H1 (cell line): ENCODE measurements around the gene KCNJ9. TPM values are rescaled to one million over a fixed set of nuclear protein-coding genes. Genes with fewer than 3 reads are reported as not detected.
A peak's percentile ranks its signal among the peaks of the same experiment; 100 is the strongest.

ENCODE experiments used
- CTCF ChIA-PET: fragments of 300-600 bp; sonication (Branson Sonifier 250); formaldehyde crosslinking; loops from one replicate; lab custom pipeline; 2021; ENCODE audit not compliant: partially characterized antibody; lab: Charles Lee
- POLR2A ChIA-PET: fragments of 300-600 bp; sonication (Branson Sonifier 250); formaldehyde crosslinking; loops from one replicate; lab custom pipeline; 2021; ENCODE audit warnings: inconsistent platforms; ENCODE audit not compliant: partially characterized antibody; lab: Charles Lee
- DNase-seq, 2 experiments: peaks; one replicate each; pipeline versions ENCODE4 v3.0.0 to v3.0.0-alpha.2; 2010 to 2022; ENCODE audit warnings: low spot score in 2 of 2, low read depth in 1 of 2, mixed read lengths in 1 of 2
- FAIRE-seq: peaks from 2 replicates; lab custom pipeline; 2011; peaks lifted over from hg19 to GRCh38; lab: Jason Lieb, UNC
- H2AFZ ChIP-seq: 2 replicates; pipeline ENCODE4 v1.8.1; 2012; ENCODE audit warnings: low read length, inconsistent platforms
- H2AK5ac ChIP-seq: 2 replicates; pipeline ENCODE4 v1.6.1; 2013; ENCODE audit warnings: low read depth, low read length
- H2BK120ac ChIP-seq: replicated peaks from 2 replicates; pipeline ENCODE3; 2013; ENCODE audit warnings: low read depth, low read length, inconsistent platforms
- H2BK12ac ChIP-seq: 2 replicates; pipeline ENCODE4 v1.6.1; 2013; ENCODE audit warnings: low read depth, low read length
- H2BK15ac ChIP-seq: 2 replicates; pipeline ENCODE4 v1.6.1; 2013; ENCODE audit warnings: low read length
- H2BK20ac ChIP-seq: 2 replicates; pipeline ENCODE4 v1.6.1; 2013; ENCODE audit warnings: low read length
- H2BK5ac ChIP-seq: 2 replicates; pipeline ENCODE4 v1.6.1; 2013; ENCODE audit warnings: low read depth, low read length
- H3K14ac ChIP-seq: 2 replicates; pipeline ENCODE4 v1.6.1; 2013; ENCODE audit warnings: inconsistent platforms; ENCODE audit not compliant: insufficient read length
- H3K18ac ChIP-seq: 2 replicates; pipeline ENCODE4 v1.6.1; 2013; ENCODE audit warnings: low read length; ENCODE audit errors: extremely low read depth
- H3K23ac ChIP-seq: 2 replicates; pipeline ENCODE4 v1.6.1; 2013; ENCODE audit warnings: inconsistent platforms; ENCODE audit not compliant: insufficient read length
- H3K23me2 ChIP-seq: 2 replicates; pipeline ENCODE4 v1.6.1; 2013; ENCODE audit warnings: low read depth, low read length
- H3K27ac ChIP-seq: 2 replicates; pipeline ENCODE4 v1.6.1; 2011; ENCODE audit warnings: low read depth, low read length, inconsistent platforms
- H3K27me3 ChIP-seq, 4 experiments: replicated peaks in 1 of 4; 1 replicate in 1 of 4; 2 replicates in 3 of 4; pipeline versions ENCODE4 v1.6.1 to v1.8.1; 2011 to 2013; ENCODE audit warnings: low read length in 3 of 4, mild to moderate bottlenecking in 3 of 4, inconsistent platforms in 2 of 4, mixed read lengths in 2 of 4, moderate library complexity in 1 of 4; ENCODE audit not compliant: control insufficient read depth in 3 of 4, insufficient read depth in 3 of 4; ENCODE audit errors: extremely low read depth in 1 of 4
- H3K36me3 ChIP-seq, 4 experiments: 2 replicates each; pipeline versions ENCODE4 v1.6.1 to v1.8.1; 2011 to 2013; ENCODE audit warnings: mild to moderate bottlenecking in 4 of 4, low read length in 3 of 4, moderate library complexity in 2 of 4, control low read depth in 1 of 4, inconsistent platforms in 1 of 4; ENCODE audit not compliant: insufficient read depth in 4 of 4, control insufficient read depth in 2 of 4
- H3K4ac ChIP-seq: replicated peaks from 2 replicates; pipeline ENCODE3; 2013; ENCODE audit warnings: low read length, low read depth, mixed read lengths, inconsistent platforms; ENCODE audit not compliant: insufficient read length
- H3K4me1 ChIP-seq, 4 experiments: replicated peaks in 1 of 4; 1 replicate in 1 of 4; 2 replicates in 3 of 4; pipeline versions ENCODE4 v1.6.1 to v1.8.1; 2011 to 2013; ENCODE audit warnings: low read length in 3 of 4, inconsistent platforms in 2 of 4, mixed read lengths in 1 of 4; ENCODE audit not compliant: insufficient read depth in 4 of 4, control insufficient read depth in 3 of 4
- H3K4me2 ChIP-seq, 2 experiments: 2 replicates each; pipeline versions ENCODE4 v1.6.1 to v1.8.1; 2011 to 2013; ENCODE audit warnings: low read depth in 2 of 2, low read length in 2 of 2, control low read depth in 1 of 2, inconsistent platforms in 1 of 2, mild to moderate bottlenecking in 1 of 2; ENCODE audit not compliant: insufficient read depth in 1 of 2
- H3K4me3 ChIP-seq, 4 experiments: fragments of 200-600, 300-600 bp in 1 of 4; sonication (generic), shearing (Covaris generic), sonication (Bioruptor Twin) in 1 of 4; 2 replicates each; pipeline versions ENCODE4 v1.5.1 to v1.8.1; 2011 to 2016; ENCODE audit warnings: low read length in 4 of 4, low read depth in 3 of 4, control low read depth in 2 of 4, inconsistent platforms in 2 of 4, mild to moderate bottlenecking in 2 of 4, mixed read lengths in 1 of 4, moderate library complexity in 1 of 4; ENCODE audit not compliant: insufficient read depth in 2 of 4; ENCODE audit errors: extremely low read depth in 1 of 4
- H3K56ac ChIP-seq: replicated peaks from 2 replicates; pipeline ENCODE3; 2013; ENCODE audit warnings: low read depth, mild to moderate bottlenecking, mixed read lengths, low read length, inconsistent platforms; ENCODE audit not compliant: insufficient read length
- H3K79me1 ChIP-seq: 2 replicates; pipeline ENCODE4 v1.6.1; 2013; ENCODE audit warnings: low read depth, low read length, control low read depth
- H3K79me2 ChIP-seq, 2 experiments: 2 replicates each; pipeline versions ENCODE4 v1.6.1 to v1.8.1; 2012 to 2013; ENCODE audit warnings: low read length in 2 of 2, mild to moderate bottlenecking in 2 of 2, inconsistent platforms in 1 of 2; ENCODE audit not compliant: insufficient read depth in 2 of 2, control insufficient read depth in 1 of 2
- H3K9ac ChIP-seq, 4 experiments: replicated peaks in 1 of 4; 1 replicate in 1 of 4; 2 replicates in 3 of 4; pipeline versions ENCODE4 v1.6.1 to v1.8.1; 2011 to 2013; ENCODE audit warnings: low read depth in 3 of 4, low read length in 3 of 4, control low read depth in 2 of 4, mild to moderate bottlenecking in 2 of 4, moderate library complexity in 2 of 4, inconsistent platforms in 1 of 4; ENCODE audit errors: extremely low read depth in 1 of 4
- H3K9me3 ChIP-seq, 2 experiments: 2 replicates each; pipeline versions ENCODE4 v1.6.1 to v1.8.1; 2012 to 2013; ENCODE audit warnings: mild to moderate bottlenecking in 2 of 2, moderate library complexity in 2 of 2, control low read depth in 1 of 2, inconsistent platforms in 1 of 2, low read depth in 1 of 2, low read length in 1 of 2, mixed read lengths in 1 of 2; ENCODE audit not compliant: insufficient read depth in 2 of 2
- H4K20me1 ChIP-seq, 2 experiments: replicated peaks in 1 of 2; 2 replicates each; pipeline versions ENCODE3 to v1.8.1; 2011 to 2013; ENCODE audit warnings: inconsistent platforms in 2 of 2, low read length in 2 of 2, mild to moderate bottlenecking in 1 of 2; ENCODE audit not compliant: insufficient read depth in 2 of 2, control insufficient read depth in 1 of 2
- H4K5ac ChIP-seq: 2 replicates; pipeline ENCODE4 v1.6.1; 2013; ENCODE audit warnings: low read length, low read depth, mixed read lengths, inconsistent platforms; ENCODE audit not compliant: insufficient read length
- H4K8ac ChIP-seq: 2 replicates; pipeline ENCODE4 v1.8.0; 2013; ENCODE audit warnings: mild to moderate bottlenecking, moderate library complexity, low read length, inconsistent platforms; ENCODE audit not compliant: insufficient read depth; ENCODE audit errors: extremely low read depth
- H4K91ac ChIP-seq: replicated peaks from 2 replicates; pipeline ENCODE3; 2013; ENCODE audit warnings: low read length, mixed read lengths, inconsistent platforms; ENCODE audit not compliant: insufficient read length
- EP300 ChIP-seq, 2 experiments: IDR thresholded peaks; 1 replicate in 1 of 2; 2 replicates in 1 of 2; pipeline ENCODE4 v1.6.1; 2011 to 2012; ENCODE audit warnings: low read depth in 2 of 2, low read length in 2 of 2, mild to moderate bottlenecking in 2 of 2, borderline replicate concordance in 1 of 2, inconsistent platforms in 1 of 2, moderate library complexity in 1 of 2
- TEAD4 ChIP-seq: IDR thresholded peaks from 2 replicates; pipeline ENCODE4 v1.6.1; 2012; ENCODE audit warnings: low read depth, low read length, inconsistent platforms, mixed read lengths
- WGBS, 2 experiments: shearing (Covaris generic) in 1 of 2; methylation state at CpG; one replicate each; pipeline versions ENCODE4 v1.1.6 to v1.1.7; 2013 to 2015; ENCODE audit warnings: low lambda C conversion rate in 2 of 2, mixed read lengths in 2 of 2, inconsistent platforms in 1 of 2, low coverage in 1 of 2, missing lambda C conversion rate in 1 of 2; ENCODE audit not compliant: insufficient replicate concordance in 2 of 2, insufficient coverage in 1 of 2, insufficient read length in 1 of 2; ENCODE audit errors: extremely low coverage in 1 of 2, missing lambda C conversion rate in 1 of 2; 5-methylcytosine and 5-hydroxymethylcytosine counted together
- polyA plus RNA-seq, 7 experiments: library from polyadenylated mRNA; depleted of rRNA in 3 of 7; stranded (reverse) in 5 of 7; unstranded in 2 of 7; fragments of >200 nt in 5 of 7; fragments of 200-250 nt in 2 of 7; gene quantifications; 1 replicate in 5 of 7; 2 replicates in 1 of 7; 4 replicates in 1 of 7; pipeline versions ENCODE4 v1.2.1 to v1.2.3, GENCODE V29; 2011 to 2013; ENCODE audit warnings: missing spikeins in 2 of 7, mixed read lengths in 2 of 7
- total RNA-seq: library from RNA; stranded (reverse); fragmentation: NEBNext Ultra II Directional; extraction: Animal tissue kit (Norgen Biotek cat#: 25700); gene quantifications from 2 replicates; pipeline ENCODE4 v1.2.1, GENCODE V29; 2021

KCNJ9 gene
- total and polyA plus RNA-seq, 2 of the 8 experiments (the other 6 are each of a cell fraction or from before 2014, with no cell fraction given), result 0.02 to 0.13 TPM

DNA sequence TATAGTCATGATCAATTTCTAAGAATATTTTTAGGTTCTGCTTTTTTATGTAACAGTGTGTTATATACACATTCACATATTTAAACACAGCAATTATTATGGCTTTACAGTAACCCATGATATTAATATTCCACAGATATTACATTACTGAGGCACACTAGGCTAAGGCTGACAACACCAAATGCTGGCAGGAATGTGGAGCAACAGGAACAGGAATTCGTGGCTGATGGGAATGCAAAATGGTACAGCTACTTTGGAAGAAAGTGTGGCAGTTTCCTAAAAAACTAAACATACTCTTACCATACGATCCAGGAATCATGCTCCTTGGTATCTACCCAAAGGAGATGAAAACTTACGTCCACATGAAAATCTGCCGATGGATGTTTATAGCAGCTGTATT lies 1.9 kb upstream of the KCNJ9 start:
- CTCF ChIA-PET, result interaction anchor here (0.8 to 50.1 kb wide), 24 partner anchors 5 to 538 kb away, joined by 3 to 1874 read pairs (median 5); partner anchors contain the start of genes ATP1A4, CASQ1, IGSF8 and KCNJ10
- Histone ChIP-seq H2BK20ac (no peak overlapping the region), H4K20me1 (no peaks in the 10 kb centered on the region), H3K4me3 (no peak overlapping the region), H3K4me1 (peaks cover 0 to 5% (median 2%) of the 10 kb centered on the region in 4 experiments; a peak in 4 of 7 replicates), H4K5ac (no peak overlapping the region), H3K79me2 (no peaks in the 10 kb centered on the region), H3K18ac (no peak overlapping the region), H3K23ac (no peak overlapping the region), H3K9me3 (peaks cover 0 to 2% of the 10 kb centered on the region in 2 experiments; a peak in 1 of 4 replicates), H2BK15ac (no peak overlapping the region), H2AK5ac (no peak overlapping the region), H3K79me1 (no peaks in the 10 kb centered on the region), H3K27ac (no peak overlapping the region), H3K4ac (no peak overlapping the region), H2BK5ac (no peak overlapping the region), H2AFZ (no peak overlapping the region), H2BK120ac (no peak overlapping the region), H4K8ac (no peak overlapping the region), H2BK12ac (no peak overlapping the region), H3K36me3 (peaks cover 0 to 2% (median 0%) of the 10 kb centered on the region in 4 experiments; a peak in 1 of 8 replicates), H4K91ac (no peak overlapping the region), H3K14ac (no peak overlapping the region), H3K27me3 (peaks cover 0 to 41% (median 25%) of the 10 kb centered on the region in 4 experiments; a peak in 6 of 7 replicates), H3K23me2 (no peaks in the 10 kb centered on the region; the same call in 1 of the 2 replicates), H3K9ac (no peak overlapping the region), H3K4me2 (no peak overlapping the region), H3K56ac (no peak overlapping the region)
- POLR2A ChIA-PET, result interaction anchor here (1.0 to 1.8 kb wide), 7 partner anchors 11 to 139 kb away, joined by 3 to 8 read pairs (median 4); no protein-coding TSS in a partner anchor
- no peak for FAIRE-seq
- 80% methylated on average over 4 of the region's 4 CpGs; no CpG with 5 or more reads in 1 of the 2 experiments for WGBS, 2 experiments
- TF ChIP-seq TEAD4 (0 out of 2 replicates have a peak, but pooled peaks have one; percentile 49), EP300 (IDR thresholded peaks at IDR 0.05; ENCODE audit: borderline replicate concordance in 1 of 2, low read depth in 2 of 2, low read length in 2 of 2) (no peak)
- DNase-seq, result no peak
